ENCODE measurements around the gene FXYD7.
"Not testable (repeated sequence)": the region's sequence is repeated elsewhere in the genome, so short reads cannot be mapped to it uniquely, and the experiment has no call there.

Gene FXYD7

GRCh38 chr19:35143231-35143715 lies at the start of gene FXYD7:
Gene FXYD7, plus strand, starts transcription at chr19:35143255. Its CDS starts 79 bp downstream, at chr19:35143334.
- DNase-seq (ENCODE audit: low read depth), result no peak

- no peak for DNase-seq (ENCODE audit: low read depth)
Observed at GRCh38 chr19:35093430-35093829, 49.6 kb upstream of the FXYD7 start.

- DNase-seq (ENCODE audit: low read depth), result no peak
Observed at GRCh38 chr19:35093941-35094647, 49.0 kb upstream of the FXYD7 start.

GRCh38 chr19:35094656-35095055 lies 48.4 kb upstream of the FXYD7 start:
- no peak for DNase-seq (ENCODE audit: low read depth)

- DNase-seq (ENCODE audit: low read depth), result no peak
Observed at GRCh38 chr19:35095667-35096368, 47.2 kb upstream of the FXYD7 start.

- no peak for DNase-seq (ENCODE audit: low read depth)
Observed at GRCh38 chr19:35098413-35099049, 44.5 kb upstream of the FXYD7 start.

- no peak for DNase-seq (ENCODE audit: low read depth)
Observed at GRCh38 chr19:35099155-35099896, 43.7 kb upstream of the FXYD7 start.

GRCh38 chr19:35099897-35100275 lies 43.2 kb upstream of the FXYD7 start:
- DNase-seq (ENCODE audit: low read depth), result no peak

- no peak for DNase-seq (ENCODE audit: low read depth)
Observed at GRCh38 chr19:35100588-35101533, 42.2 kb upstream of the FXYD7 start.

GRCh38 chr19:35101949-35102348 lies 41.1 kb upstream of the FXYD7 start:
- not testable (repeated sequence) for DNase-seq (ENCODE audit: low read depth)

- DNase-seq (ENCODE audit: low read depth), result not testable (repeated sequence)
Observed at GRCh38 chr19:35103614-35104013, 39.4 kb upstream of the FXYD7 start.

- DNase-seq (ENCODE audit: low read depth), result no peak
Observed at GRCh38 chr19:35104361-35104760, 38.7 kb upstream of the FXYD7 start.

- no peak for DNase-seq (ENCODE audit: low read depth)
Observed at GRCh38 chr19:35105047-35105410, 38.0 kb upstream of the FXYD7 start.

- DNase-seq (ENCODE audit: low read depth), result no peak
Observed at GRCh38 chr19:35105411-35106290, 37.4 kb upstream of the FXYD7 start.

- DNase-seq (ENCODE audit: low read depth), result no peak
Observed at GRCh38 chr19:35106291-35106583, 36.8 kb upstream of the FXYD7 start.

- no peak for DNase-seq (ENCODE audit: low read depth)
Observed at GRCh38 chr19:35106898-35107541, 36.0 kb upstream of the FXYD7 start.

GRCh38 chr19:35107545-35107944 lies 35.5 kb upstream of the FXYD7 start:
- no peak for DNase-seq (ENCODE audit: low read depth)

- DNase-seq (ENCODE audit: low read depth), result no peak
Observed at GRCh38 chr19:35108730-35109129, 34.3 kb upstream of the FXYD7 start.

GRCh38 chr19:35109395-35110112 lies 33.5 kb upstream of the FXYD7 start:
- DNase-seq (ENCODE audit: low read depth), result no peak

Measured in non-pigmented ciliary epithelial cell (primary cell).